Panc1 (cell line): Measurements from ENCODE around the gene APLF. TPM values are rescaled to one million over a fixed set of nuclear protein-coding genes. Genes with fewer than 3 reads are reported as not detected.
"Not testable (repeated sequence)": the region's sequence is repeated elsewhere in the genome, so short reads cannot be mapped to it uniquely, and the experiment has no call there.

Source experiments
- ATAC-seq: fragments of 200-7000 bp; cut with Tn5 transposase; 2 replicates; pipeline ENCODE4 v1.9.1; 2020; ENCODE audit warnings: mild to moderate bottlenecking, moderate library complexity
- BruUV-seq: library from RNA; stranded (reverse); fragments of 400-500 nt; replicated peaks from 2 replicates; lab custom pipeline; 2021; lab: Mats Ljungman, UMichigan
- CTCF ChIA-PET: fragments of 300-600 bp; sonication (Branson Sonifier 250); formaldehyde crosslinking; loops from one replicate; lab custom pipeline; 2022; ENCODE audit warnings: antibody characterized with exemption; lab: Charles Lee
- POLR2A ChIA-PET: fragments of 300-600 bp; sonication (Branson Sonifier 250); formaldehyde crosslinking; loops from one replicate; lab custom pipeline; 2022; ENCODE audit warnings: antibody characterized with exemption; lab: Charles Lee
- DNase-seq: peaks from one replicate; pipeline ENCODE4 v3.0.0-alpha.2; 2010; ENCODE audit warnings: low read depth, low spot score
- H3K27ac ChIP-seq: 2 replicates; pipeline ENCODE4 v1.5.1; 2011; ENCODE audit warnings: mild to moderate bottlenecking, low read length, inconsistent platforms
- H3K27me3 ChIP-seq: fragments of 200-500 bp; sonication (Bioruptor generic); 2 replicates; pipeline ENCODE4 v1.6.0; 2014; ENCODE audit warnings: low read length, inconsistent platforms; ENCODE audit not compliant: control insufficient read depth, insufficient read depth
- H3K36me3 ChIP-seq: fragments of 200-500 bp; sonication (Bioruptor generic); 2 replicates; pipeline ENCODE4 v1.5.1; 2014; ENCODE audit warnings: inconsistent platforms, mild to moderate bottlenecking, low read length, moderate library complexity; ENCODE audit not compliant: control insufficient read depth, insufficient read depth
- H3K4me1 ChIP-seq: 2 replicates; pipeline ENCODE4 v1.5.1; 2011; ENCODE audit warnings: inconsistent platforms, mild to moderate bottlenecking, low read length, moderate library complexity; ENCODE audit not compliant: control insufficient read depth, insufficient read depth
- H3K4me3 ChIP-seq, 2 experiments: 2 replicates each; pipeline ENCODE4 v1.5.1; 2011 to 2012; ENCODE audit warnings: low read depth in 2 of 2, low read length in 2 of 2, mild to moderate bottlenecking in 2 of 2, inconsistent platforms in 1 of 2, moderate library complexity in 1 of 2
- H3K9me3 ChIP-seq: fragments of 200-500 bp; sonication (Bioruptor generic); 2 replicates; pipeline ENCODE4 v1.5.1; 2014; ENCODE audit warnings: low read depth, mild to moderate bottlenecking, inconsistent platforms, low read length, moderate library complexity; ENCODE audit not compliant: control insufficient read depth, insufficient read depth
- CTCF ChIP-seq: fragments of 450-650 bp; IDR thresholded peaks from 2 replicates; pipeline ENCODE4 v1.5.1; 2017; ENCODE audit warnings: mild to moderate bottlenecking
- POLR2AphosphoS5 ChIP-seq: IDR thresholded peaks from 2 replicates; pipeline ENCODE4 v1.6.1; 2012; ENCODE audit warnings: mild to moderate bottlenecking, low read depth, low read length, moderate library complexity
- SIN3A ChIP-seq: IDR thresholded peaks from 2 replicates; pipeline ENCODE4 v1.6.1; 2012; ENCODE audit warnings: low read depth, mild to moderate bottlenecking, low read length, moderate library complexity, borderline replicate concordance; ENCODE audit not compliant: insufficient read depth
- TCF7L2 ChIP-seq: IDR thresholded peaks from 2 replicates; pipeline ENCODE4 v1.6.1; 2011; ENCODE audit warnings: mild to moderate bottlenecking, low read depth, low read length, inconsistent platforms
- in situ Hi-C: cut with HindIII; loops from 2 replicates; pipeline ENCODE4 v1.10.0; 2016; ENCODE audit warnings: low sequenced_read_pairs, low pct_unique_long_range_greater_than_20kb
- intact Hi-C: fragments of 100-400 bp; cut with micrococcal nuclease; formaldehyde crosslinking; loops from one replicate; pipeline ENCODE4 v1.10.0; 2022; ENCODE audit not compliant: unreplicated experiment
- total RNA-seq: library from RNA; stranded (reverse); gene quantifications from one replicate; pipeline ENCODE4 v1.2.1, GENCODE V29; 2021; ENCODE audit not compliant: unreplicated experiment
- TF ChIP-seq, protein P1 (sequence below), 2 experiments: IDR thresholded peaks; 2 replicates each; pipeline ENCODE4 v1.6.1; 2011 to 2012; ENCODE audit warnings: low read depth in 2 of 2, control low read depth in 1 of 2, low read length in 1 of 2, mild to moderate bottlenecking in 1 of 2, moderate library complexity in 1 of 2; ENCODE audit not compliant: insufficient read depth in 1 of 2

The APLF gene
- total RNA-seq, 1 experiment from 2014 or later = 2.6 TPM

DNA sequence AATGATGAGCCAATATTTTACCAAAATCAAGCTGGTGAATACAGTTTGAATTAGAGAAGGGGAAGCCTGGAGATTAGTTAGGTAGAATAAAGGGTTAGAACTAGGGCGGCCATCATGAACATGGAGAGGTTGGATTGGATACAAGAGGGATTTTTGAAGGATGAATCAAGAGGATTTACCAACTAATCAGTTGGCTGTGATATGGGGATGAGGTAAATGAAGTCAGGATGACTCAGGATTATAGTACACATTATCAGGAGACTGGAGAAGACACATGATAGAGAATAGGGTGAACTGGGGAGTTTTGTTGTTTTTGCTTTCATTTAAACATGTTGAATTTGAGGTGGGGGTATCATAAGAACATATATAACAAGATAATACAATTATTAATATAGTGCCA is 102.2 kb downstream of the APLF start:
- DNase-seq = no peak
- CTCF ChIA-PET = no interaction called here

DNA sequence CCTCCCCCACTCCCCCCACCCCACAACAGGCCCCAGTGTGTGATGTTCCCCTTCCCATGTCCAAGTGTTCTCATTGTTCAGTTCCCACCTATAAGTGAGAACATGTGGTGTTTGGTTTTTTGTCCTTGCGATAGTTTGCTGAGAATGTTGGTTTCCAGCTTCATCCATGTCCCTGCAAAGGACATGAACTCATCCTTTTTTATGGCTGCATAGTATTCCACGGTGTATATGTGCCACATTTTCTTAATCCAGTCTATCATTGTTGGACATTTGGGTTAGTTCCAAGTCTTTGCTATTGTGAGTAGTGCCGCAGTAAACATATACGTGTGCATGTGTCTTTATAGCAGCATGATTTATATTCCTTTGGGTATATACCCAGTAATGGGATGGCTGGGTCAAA is 103.0 kb downstream of the APLF start:
- H3K27me3 ChIP-seq, H3K27ac ChIP-seq, H3K36me3 ChIP-seq, intact Hi-C loops, POLR2A ChIA-PET, BruUV-seq, ATAC-seq, CTCF ChIA-PET, H3K4me1 ChIP-seq, DNase-seq, H3K4me3 ChIP-seq, H3K9me3 ChIP-seq, in situ Hi-C loops: not testable (repeated sequence)

More for the DNA sequence above, 102.2 kb downstream of the APLF start:
- TF ChIP-seq SIN3A (no peak), TCF7L2 (no peak), POLR2AphosphoS5 (no peak), CTCF (no peak)
- TF ChIP-seq, protein P1, sequence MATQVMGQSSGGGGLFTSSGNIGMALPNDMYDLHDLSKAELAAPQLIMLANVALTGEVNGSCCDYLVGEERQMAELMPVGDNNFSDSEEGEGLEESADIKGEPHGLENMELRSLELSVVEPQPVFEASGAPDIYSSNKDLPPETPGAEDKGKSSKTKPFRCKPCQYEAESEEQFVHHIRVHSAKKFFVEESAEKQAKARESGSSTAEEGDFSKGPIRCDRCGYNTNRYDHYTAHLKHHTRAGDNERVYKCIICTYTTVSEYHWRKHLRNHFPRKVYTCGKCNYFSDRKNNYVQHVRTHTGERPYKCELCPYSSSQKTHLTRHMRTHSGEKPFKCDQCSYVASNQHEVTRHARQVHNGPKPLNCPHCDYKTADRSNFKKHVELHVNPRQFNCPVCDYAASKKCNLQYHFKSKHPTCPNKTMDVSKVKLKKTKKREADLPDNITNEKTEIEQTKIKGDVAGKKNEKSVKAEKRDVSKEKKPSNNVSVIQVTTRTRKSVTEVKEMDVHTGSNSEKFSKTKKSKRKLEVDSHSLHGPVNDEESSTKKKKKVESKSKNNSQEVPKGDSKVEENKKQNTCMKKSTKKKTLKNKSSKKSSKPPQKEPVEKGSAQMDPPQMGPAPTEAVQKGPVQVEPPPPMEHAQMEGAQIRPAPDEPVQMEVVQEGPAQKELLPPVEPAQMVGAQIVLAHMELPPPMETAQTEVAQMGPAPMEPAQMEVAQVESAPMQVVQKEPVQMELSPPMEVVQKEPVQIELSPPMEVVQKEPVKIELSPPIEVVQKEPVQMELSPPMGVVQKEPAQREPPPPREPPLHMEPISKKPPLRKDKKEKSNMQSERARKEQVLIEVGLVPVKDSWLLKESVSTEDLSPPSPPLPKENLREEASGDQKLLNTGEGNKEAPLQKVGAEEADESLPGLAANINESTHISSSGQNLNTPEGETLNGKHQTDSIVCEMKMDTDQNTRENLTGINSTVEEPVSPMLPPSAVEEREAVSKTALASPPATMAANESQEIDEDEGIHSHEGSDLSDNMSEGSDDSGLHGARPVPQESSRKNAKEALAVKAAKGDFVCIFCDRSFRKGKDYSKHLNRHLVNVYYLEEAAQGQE (IDR thresholded peaks at IDR 0.05; ENCODE audit: insufficient read depth in 1 of 2, low read depth in 2 of 2, low read length in 1 of 2) = no peak
- H3K27me3 ChIP-seq = no peaks in the 10 kb centered on the region
- no TSS peak for BruUV-seq
- H3K9me3 ChIP-seq = no peaks in the 10 kb centered on the region
- H3K36me3 ChIP-seq = no peaks in the 10 kb centered on the region
- ATAC-seq = no peak
- H3K4me3 ChIP-seq = no peak overlapping the region
- H3K4me1 ChIP-seq = no peaks in the 10 kb centered on the region
- intact Hi-C loops = no loop called here
- in situ Hi-C loops = no loop called here
- no peak overlapping the region for H3K27ac ChIP-seq
- POLR2A ChIA-PET = no interaction called here

GRCh38 chr2:68574202-68574791 is 106.9 kb downstream of the APLF start:
- intact Hi-C loops = no loop called here

More at GRCh38 chr2:68574202-68574791, 106.9 kb downstream of the APLF start:
- Histone ChIP-seq H3K4me1 (no peaks in the 10 kb centered on the region), H3K27ac (no peak overlapping the region), H3K9me3 (no peaks in the 10 kb centered on the region), H3K4me3 (no peak overlapping the region), H3K36me3 (no peaks in the 10 kb centered on the region; the same call in 1 of the 2 replicates), H3K27me3 (no peaks in the 10 kb centered on the region)
- TF ChIP-seq CTCF = no peak
- TF ChIP-seq SIN3A = no peak
- TF ChIP-seq, protein P1 (IDR thresholded peaks at IDR 0.05; ENCODE audit: insufficient read depth in 1 of 2, low read depth in 2 of 2, low read length in 1 of 2) = no peak
- TF ChIP-seq POLR2AphosphoS5 = no peak
- no peak for TF ChIP-seq TCF7L2
- ATAC-seq (no peak), DNase-seq (no peak)
- ChIA-PET POLR2A (no interaction called here), CTCF (no interaction called here)
- BruUV-seq = no TSS peak
- in situ Hi-C loops = no loop called here
